PC-3 (cell line): ENCODE data around the gene PPP1R12B. TPM values are rescaled to one million over a fixed set of nuclear protein-coding genes. Genes with fewer than 3 reads are reported as not detected.

Source experiments
- ATAC-seq: fragments of 200-7000 bp; cut with Tn5 transposase; 2 replicates; pipeline ENCODE4 v1.9.1; 2020; ENCODE audit warnings: mild to moderate bottlenecking, moderate library complexity
- BruUV-seq: library from RNA; stranded (reverse); fragments of 400-500 nt; replicated peaks from 2 replicates; lab custom pipeline; 2021; lab: Mats Ljungman, UMichigan
- CTCF ChIA-PET: fragments of 300-600 bp; sonication (Branson Sonifier 250); formaldehyde crosslinking; loops from one replicate; lab custom pipeline; 2022; ENCODE audit warnings: antibody characterized with exemption; lab: Charles Lee
- POLR2A ChIA-PET: fragments of 300-600 bp; sonication (Branson Sonifier 250); formaldehyde crosslinking; loops from one replicate; lab custom pipeline; 2022; ENCODE audit warnings: antibody characterized with exemption; ENCODE audit not compliant: unreplicated experiment; lab: Charles Lee
- DNase-seq: peaks from one replicate; pipeline ENCODE4 v3.0.0-alpha.2; 2015
- H2AFZ ChIP-seq: fragments of 300-600 bp; sonication (generic); 2 replicates; pipeline ENCODE4 v1.6.0; 2016; ENCODE audit warnings: antibody characterized with exemption, low read length
- H3F3A ChIP-seq: fragments of 300-600 bp; sonication (generic); one replicate; pipeline ENCODE4 v1.6.0; 2017; ENCODE audit warnings: antibody characterized with exemption, low read length, control low read depth, mild to moderate bottlenecking; ENCODE audit not compliant: unreplicated experiment
- H3K27ac ChIP-seq: fragments of 300-600 bp; sonication (generic); 2 replicates; pipeline ENCODE4 v1.5.1; 2016; ENCODE audit warnings: mild to moderate bottlenecking, low read length
- H3K27me3 ChIP-seq: fragments of 300-600 bp; sonication (generic); 2 replicates; pipeline ENCODE4 v1.6.1; 2016; ENCODE audit warnings: low read length, mixed read lengths
- H3K36me3 ChIP-seq: fragments of 300-600 bp; sonication (generic); 2 replicates; pipeline ENCODE4 v1.6.1; 2016; ENCODE audit warnings: low read depth, mixed run types, low read length, mixed read lengths
- H3K4me1 ChIP-seq: fragments of 300-600 bp; sonication (generic); 2 replicates; pipeline ENCODE4 v1.5.1; 2016; ENCODE audit warnings: low read length; ENCODE audit not compliant: insufficient read depth
- H3K4me2 ChIP-seq: fragments of 300-600 bp; sonication (generic); 2 replicates; pipeline ENCODE4 v1.6.0; 2016; ENCODE audit warnings: low read length
- H3K4me3 ChIP-seq: fragments of 300-600 bp; sonication (generic); 2 replicates; pipeline ENCODE4 v1.5.1; 2016; ENCODE audit warnings: mild to moderate bottlenecking, low read length, mixed read lengths
- H3K79me2 ChIP-seq: fragments of 300-600 bp; sonication (generic); 2 replicates; pipeline ENCODE4 v1.6.1; 2017; ENCODE audit warnings: low read length, mixed read lengths
- H3K9ac ChIP-seq: fragments of 300-600 bp; sonication (generic); 2 replicates; pipeline ENCODE4 v1.6.0; 2016; ENCODE audit warnings: mild to moderate bottlenecking, low read length
- H3K9me2 ChIP-seq: fragments of 300-600 bp; sonication (generic); replicated peaks from 2 replicates; pipeline ENCODE4 v1.6.1; 2016; ENCODE audit warnings: mixed run types, low read length, mixed read lengths
- H3K9me3 ChIP-seq: fragments of 300-600 bp; sonication (generic); 2 replicates; pipeline ENCODE4 v1.6.1; 2016; ENCODE audit warnings: low read length, mixed read lengths
- H4K20me1 ChIP-seq: fragments of 300-600 bp; sonication (generic); 2 replicates; pipeline ENCODE4 v1.6.1; 2016; ENCODE audit warnings: low read length, mixed read lengths
- EZH2 ChIP-seq: fragments of 300-600 bp; sonication (generic); IDR thresholded peaks from one replicate; pipeline ENCODE4 v1.6.1; 2017; ENCODE audit warnings: antibody characterized with exemption, mild to moderate bottlenecking, low read length; ENCODE audit not compliant: unreplicated experiment
- EZH2phosphoT487 ChIP-seq: fragments of 300-600 bp; sonication (generic); IDR thresholded peaks from 2 replicates; pipeline ENCODE4 v1.6.1; 2018; ENCODE audit warnings: mild to moderate bottlenecking, antibody characterized with exemption, low read length, borderline replicate concordance
- intact Hi-C: fragments of 100-400 bp; cut with micrococcal nuclease; formaldehyde crosslinking; loops from 2 replicates; pipeline ENCODE4 v1.9.0; 2023
- total RNA-seq: library from RNA; depleted of rRNA; stranded (reverse); fragments of >200 nt; gene quantifications from 2 replicates; pipeline ENCODE4 v1.2.3, GENCODE V29; 2014
- TF ChIP-seq, protein P1 (sequence below): fragments of 300-600 bp; sonication (generic); conservative IDR thresholded peaks from 2 replicates; pipeline ENCODE4 v1.5.1; 2017; ENCODE audit warnings: antibody characterized with exemption, low read depth, mild to moderate bottlenecking, low read length

The PPP1R12B gene
- total RNA-seq, 1 experiment from 2014 or later = 2.0 TPM

DNA sequence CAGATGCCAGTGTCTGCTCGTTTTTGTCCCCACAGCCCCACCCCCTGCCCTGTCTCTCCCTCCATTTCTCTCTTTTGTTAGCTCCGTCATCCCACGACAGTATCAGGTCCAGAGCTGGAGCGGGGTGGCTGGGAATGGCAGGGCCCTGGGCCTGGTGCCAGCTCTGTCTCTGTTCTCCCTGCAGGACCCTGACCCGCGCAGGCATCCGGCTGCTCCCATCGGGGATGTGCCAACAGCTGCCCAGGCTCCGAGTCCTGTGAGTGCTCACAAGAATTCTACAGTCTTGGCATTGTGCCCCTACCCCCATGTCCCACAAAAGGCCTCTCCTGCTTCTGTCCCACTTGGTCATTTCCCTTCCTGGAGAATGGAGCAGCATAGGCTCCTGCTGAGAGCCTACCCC, 44.1 kb upstream of the PPP1R12B start:
- no TSS peak for BruUV-seq
- ATAC-seq = no peak
- CTCF ChIA-PET = no interaction called here

DNA sequence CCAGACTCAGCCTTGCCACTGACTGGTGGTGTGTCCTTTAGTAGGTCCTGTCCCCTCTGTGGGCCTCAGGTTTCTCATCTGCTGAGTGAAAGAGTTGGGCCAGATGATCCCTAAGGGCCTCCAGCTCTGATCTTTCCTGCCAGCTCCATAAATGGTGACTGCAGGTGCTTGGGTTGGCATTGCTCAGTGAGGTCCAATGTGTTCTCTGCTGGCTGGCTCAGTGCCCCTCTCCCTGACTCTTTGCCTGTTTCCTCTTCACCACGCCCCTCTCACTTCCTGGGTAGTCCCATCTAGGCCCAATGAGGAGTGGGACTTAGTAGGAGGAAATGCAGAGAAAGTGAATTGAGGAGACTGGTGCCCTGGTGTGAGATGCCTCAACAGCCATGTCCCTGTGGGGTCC, 43.3 kb upstream of the PPP1R12B start:
- TF ChIP-seq, protein P1, sequence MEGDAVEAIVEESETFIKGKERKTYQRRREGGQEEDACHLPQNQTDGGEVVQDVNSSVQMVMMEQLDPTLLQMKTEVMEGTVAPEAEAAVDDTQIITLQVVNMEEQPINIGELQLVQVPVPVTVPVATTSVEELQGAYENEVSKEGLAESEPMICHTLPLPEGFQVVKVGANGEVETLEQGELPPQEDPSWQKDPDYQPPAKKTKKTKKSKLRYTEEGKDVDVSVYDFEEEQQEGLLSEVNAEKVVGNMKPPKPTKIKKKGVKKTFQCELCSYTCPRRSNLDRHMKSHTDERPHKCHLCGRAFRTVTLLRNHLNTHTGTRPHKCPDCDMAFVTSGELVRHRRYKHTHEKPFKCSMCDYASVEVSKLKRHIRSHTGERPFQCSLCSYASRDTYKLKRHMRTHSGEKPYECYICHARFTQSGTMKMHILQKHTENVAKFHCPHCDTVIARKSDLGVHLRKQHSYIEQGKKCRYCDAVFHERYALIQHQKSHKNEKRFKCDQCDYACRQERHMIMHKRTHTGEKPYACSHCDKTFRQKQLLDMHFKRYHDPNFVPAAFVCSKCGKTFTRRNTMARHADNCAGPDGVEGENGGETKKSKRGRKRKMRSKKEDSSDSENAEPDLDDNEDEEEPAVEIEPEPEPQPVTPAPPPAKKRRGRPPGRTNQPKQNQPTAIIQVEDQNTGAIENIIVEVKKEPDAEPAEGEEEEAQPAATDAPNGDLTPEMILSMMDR = no peak
- no peak for TF ChIP-seq EZH2
- no peaks in the 10 kb centered on the region for H3K36me3 ChIP-seq
- no peaks in the 10 kb centered on the region for H3K27me3 ChIP-seq
- intact Hi-C loops = no loop called here
- CTCF ChIA-PET = no interaction called here
- H3K9me2 ChIP-seq = no peaks in the 10 kb centered on the region
- H3K4me2 ChIP-seq = no peak overlapping the region
- no peak overlapping the region for H3K27ac ChIP-seq
- no peak overlapping the region for H3K9ac ChIP-seq
- no peaks in the 10 kb centered on the region for H4K20me1 ChIP-seq
- DNase-seq (no peak), ATAC-seq (no peak)
- no peaks in the 10 kb centered on the region for H3F3A ChIP-seq
- H3K4me3 ChIP-seq = no peak overlapping the region
- no peaks in the 10 kb centered on the region for H3K4me1 ChIP-seq
- POLR2A ChIA-PET = no interaction called here
- no peaks in the 10 kb centered on the region for H3K9me3 ChIP-seq
- H3K79me2 ChIP-seq = no peaks in the 10 kb centered on the region
- no peak overlapping the region for H2AFZ ChIP-seq
- BruUV-seq = no TSS peak

More for the DNA sequence above, 44.1 kb upstream of the PPP1R12B start:
- Histone ChIP-seq H3K27ac (no peak overlapping the region), H3K27me3 (no peaks in the 10 kb centered on the region), H3K36me3 (no peaks in the 10 kb centered on the region), H3K9ac (no peak overlapping the region), H3K4me1 (no peaks in the 10 kb centered on the region), H3F3A (no peaks in the 10 kb centered on the region), H3K9me3 (no peaks in the 10 kb centered on the region), H3K4me3 (no peak overlapping the region), H2AFZ (no peak overlapping the region), H3K4me2 (no peak overlapping the region), H4K20me1 (no peaks in the 10 kb centered on the region), H3K79me2 (no peaks in the 10 kb centered on the region), H3K9me2 (no peaks in the 10 kb centered on the region)
- POLR2A ChIA-PET = no interaction called here
- TF ChIP-seq, protein P1 = no peak
- TF ChIP-seq EZH2phosphoT487 = no peak
- no peak for TF ChIP-seq EZH2
- intact Hi-C loops = no loop called here
- no peak for DNase-seq

DNA sequence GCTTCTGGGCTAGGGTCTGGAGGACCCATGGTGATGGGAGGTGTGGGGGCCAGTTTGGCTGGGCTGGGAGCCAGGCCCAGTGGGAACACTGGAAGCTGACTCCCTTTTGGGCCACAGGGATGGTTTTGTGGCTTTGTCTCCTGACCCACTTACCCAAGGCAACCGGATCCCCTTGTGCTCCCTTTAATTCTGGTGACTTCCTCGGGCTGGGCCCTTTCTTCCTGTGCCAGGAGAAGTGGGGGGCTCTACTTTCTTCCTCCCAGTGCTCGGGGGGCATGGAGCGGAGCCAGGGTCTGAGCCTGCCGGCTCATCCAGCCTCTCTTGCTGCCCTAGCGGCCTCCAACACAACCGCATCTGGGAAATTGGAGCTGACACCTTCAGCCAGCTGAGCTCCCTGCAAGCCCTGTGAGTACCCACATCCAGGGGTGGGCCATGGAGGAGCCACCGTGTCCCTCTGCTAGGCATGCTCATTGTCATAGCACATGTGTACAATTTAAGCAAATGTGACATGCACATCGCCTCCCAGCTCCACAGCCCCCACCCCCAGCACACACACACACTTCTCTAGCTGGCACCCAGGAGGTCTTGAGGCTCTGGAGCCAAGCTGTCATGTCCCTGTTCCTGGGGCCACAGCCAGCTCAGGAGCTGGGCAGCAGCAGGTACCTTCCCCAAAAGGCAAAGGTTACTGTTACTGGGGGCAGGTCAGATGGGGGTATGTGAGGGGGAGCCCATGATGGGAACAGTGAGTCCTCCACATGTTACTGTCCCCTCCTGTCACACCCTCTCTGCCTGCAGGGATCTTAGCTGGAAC, 41.8 kb upstream of the PPP1R12B start:
- H3K36me3 ChIP-seq = no peaks in the 10 kb centered on the region
- DNase-seq (no peak), ATAC-seq (no peak)
- H3F3A ChIP-seq = no peaks in the 10 kb centered on the region
- no peak overlapping the region for H3K27ac ChIP-seq
- H3K9me2 ChIP-seq = no peaks in the 10 kb centered on the region
- H4K20me1 ChIP-seq = no peaks in the 10 kb centered on the region
- no peaks in the 10 kb centered on the region for H3K4me1 ChIP-seq
- no TSS peak for BruUV-seq
- no peaks in the 10 kb centered on the region for H3K9me3 ChIP-seq
- intact Hi-C loops = no loop called here
- no peak overlapping the region for H3K9ac ChIP-seq
- ChIA-PET CTCF (no interaction called here), POLR2A (no interaction called here)
- H3K79me2 ChIP-seq = no peaks in the 10 kb centered on the region
- H3K27me3 ChIP-seq = no peaks in the 10 kb centered on the region
- TF ChIP-seq, protein P1 = no peak
- TF ChIP-seq EZH2phosphoT487 (no peak), EZH2 (no peak)
- no peak overlapping the region for H2AFZ ChIP-seq
- no peak overlapping the region for H3K4me3 ChIP-seq
- no peak overlapping the region for H3K4me2 ChIP-seq
